ENCODE data around the gene FMO5. TPM values are rescaled to one million over a fixed set of nuclear protein-coding genes. Genes with fewer than 3 reads are reported as not detected.

FMO5 gene
- total and polyA plus RNA-seq, 12 donors = 4.6 to 28.4 (median 10.4) TPM

GRCh38 chr1:147246044-147246690 lies 21.0 kb upstream of the FMO5 start:
- no peak overlapping the region for H3K27ac ChIP-seq
- TF ChIP-seq POLR2A (IDR thresholded peaks at IDR 0.05) = no peak
- H3K4me1 ChIP-seq (replicated peaks in 1 of 2) = peaks cover 0 to 25% of the 10 kb centered on the region in 2 donors
- H3K27me3 ChIP-seq = no peaks in the 10 kb centered on the region
- H3K9me3 ChIP-seq (replicated peaks in 1 of 3) = no peaks in the 10 kb centered on the region
- H3K4me3 ChIP-seq = no peak overlapping the region
- H3K36me3 ChIP-seq (replicated peaks in 1 of 2) = no peaks in the 10 kb centered on the region
- DNase-seq = no peak
- WGBS, 4 donors = 68 to 97% (median 77%) methylated on average over 2 of the region's 2 CpGs
- intact Hi-C loops (cut with DNase I) = no loop called here

- WGBS, 4 donors = 52 to 67% (median 63%) methylated on average over 3 of the region's 3 CpGs
- Histone ChIP-seq H3K36me3 (replicated peaks in 1 of 2) (no peaks in the 10 kb centered on the region), H3K27ac (no peak overlapping the region), H3K9me3 (replicated peaks in 1 of 3) (no peaks in the 10 kb centered on the region), H3K4me1 (replicated peaks in 1 of 2) (peaks cover 0 to 25% of the 10 kb centered on the region in 2 donors), H3K27me3 (no peaks in the 10 kb centered on the region), H3K4me3 (no peak overlapping the region)
- no peak for TF ChIP-seq POLR2A (IDR thresholded peaks at IDR 0.05)
- no peak for TF ChIP-seq CTCF (IDR thresholded peaks at IDR 0.05)
- no peak for DNase-seq
- intact Hi-C loops (cut with DNase I) = no loop called here
These were observed 20.5 kb upstream of the FMO5 start for GRCh38 chr1:147245586-147246021.

- intact Hi-C loops (cut with DNase I) = no loop called here
- H3K4me3 ChIP-seq = no peak overlapping the region
- TF ChIP-seq POLR2A (IDR thresholded peaks at IDR 0.05) = no peak
- TF ChIP-seq CTCF (IDR thresholded peaks at IDR 0.05) = no peak
- H3K27ac ChIP-seq = no peak overlapping the region
- H3K27me3 ChIP-seq = no peaks in the 10 kb centered on the region
- peaks cover 0 to 25% of the 10 kb centered on the region in 2 donors for H3K4me1 ChIP-seq (replicated peaks in 1 of 2)
- no peaks in the 10 kb centered on the region for H3K9me3 ChIP-seq (replicated peaks in 1 of 3)
- DNase-seq = no peak
- H3K36me3 ChIP-seq (replicated peaks in 1 of 2) = no peaks in the 10 kb centered on the region
- 93 to 97% (median 95%) methylated on average over 6 of the region's 6 CpGs for WGBS, 4 donors
These were observed 20.0 kb upstream of the FMO5 start for GRCh38 chr1:147245129-147245528.

- Histone ChIP-seq H3K9me3 (replicated peaks in 1 of 3) (no peaks in the 10 kb centered on the region), H3K36me3 (replicated peaks in 1 of 2) (no peaks in the 10 kb centered on the region), H3K4me1 (replicated peaks in 1 of 2) (peaks cover 0 to 25% of the 10 kb centered on the region in 2 donors), H3K27ac (peak overlapping the region in 1 of 5 donors; percentile 96), H3K27me3 (no peaks in the 10 kb centered on the region), H3K4me3 (peak overlapping the region in 2 of 4 donors; percentile 75 to 93)
- intact Hi-C loops (cut with DNase I) = loop anchor here (2.0 to 5.0 kb wide), 2 partner anchors 71 to 72 kb away; partner anchors contain the start of gene PRKAB2 (in 2 of the 2)
- DNase-seq = no peak
- WGBS, 4 donors = 11 to 21% (median 19%) methylated on average over 4 of the region's 4 CpGs
- TF ChIP-seq POLR2A (IDR thresholded peaks at IDR 0.05) (no peak), CTCF (IDR thresholded peaks at IDR 0.05) (no peak)
These were observed 18.7 kb upstream of the FMO5 start for GRCh38 chr1:147243841-147244240.

Data from adrenal gland (tissue), 12 donors.